HG03460 (cell line): ENCODE data around the gene PLXNA4.
"Not testable (repeated sequence)": the region's sequence is repeated elsewhere in the genome, so short reads cannot be mapped to it uniquely, and the experiment has no call there.

ENCODE experiments used
- ATAC-seq: cut with Tn5 transposase; IDR thresholded peaks from one replicate; pipeline ENCODE4 v1.9.1; 2021; ENCODE audit not compliant: unreplicated experiment

PLXNA4 gene

GRCh38 chr7:132575982-132576720, at the start of gene PLXNA4:
Gene PLXNA4 (minus strand): TSS chr7:132576470. CDS start chr7:132508693, 67,777 bp downstream.
- ATAC-seq, result no peak

DNA sequence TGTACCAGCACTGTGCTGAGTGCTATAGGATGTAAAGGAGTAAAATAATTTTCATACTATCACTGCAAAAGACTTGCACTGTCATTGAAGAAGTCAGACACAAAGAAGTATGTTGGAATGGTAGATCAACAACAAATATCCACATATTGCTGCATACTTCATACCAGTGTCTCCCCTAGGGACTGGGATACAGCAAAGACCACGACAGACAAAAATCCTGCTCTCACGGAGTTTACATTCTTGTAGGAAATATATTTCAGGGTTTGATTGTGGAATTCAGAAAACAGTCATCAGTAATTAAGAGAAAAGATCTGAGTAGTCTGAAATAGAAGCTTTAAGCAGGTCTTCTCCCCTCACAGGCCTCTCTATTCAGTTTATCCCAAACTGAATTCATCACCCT, 49.4 kb upstream of the PLXNA4 start:
- no peak for ATAC-seq

GRCh38 chr7:132622081-132622480, 45.8 kb upstream of the PLXNA4 start:
- no peak for ATAC-seq

DNA sequence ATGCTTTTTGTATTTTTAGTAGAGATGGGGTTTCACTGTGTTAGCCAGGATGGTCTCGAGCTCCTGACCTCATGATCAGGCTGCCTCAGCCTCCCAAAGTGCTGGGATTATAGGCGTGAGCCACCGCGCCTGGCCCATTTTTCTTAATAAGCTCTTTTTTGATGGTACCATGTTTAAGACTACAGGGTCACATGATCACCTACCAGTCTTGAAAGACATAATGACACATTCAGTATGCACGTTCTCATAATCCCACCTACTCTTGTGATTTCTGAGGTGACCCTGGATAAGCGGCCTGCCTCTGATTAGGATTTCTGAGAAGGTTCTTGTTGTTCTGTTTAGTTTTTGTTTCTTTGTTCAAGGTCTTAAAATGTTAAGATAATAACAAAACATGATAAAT, 43.7 kb upstream of the PLXNA4 start:
- ATAC-seq, result no peak

- ATAC-seq, result no peak
Observed at GRCh38 chr7:132618956-132619305, 42.7 kb upstream of the PLXNA4 start.

DNA sequence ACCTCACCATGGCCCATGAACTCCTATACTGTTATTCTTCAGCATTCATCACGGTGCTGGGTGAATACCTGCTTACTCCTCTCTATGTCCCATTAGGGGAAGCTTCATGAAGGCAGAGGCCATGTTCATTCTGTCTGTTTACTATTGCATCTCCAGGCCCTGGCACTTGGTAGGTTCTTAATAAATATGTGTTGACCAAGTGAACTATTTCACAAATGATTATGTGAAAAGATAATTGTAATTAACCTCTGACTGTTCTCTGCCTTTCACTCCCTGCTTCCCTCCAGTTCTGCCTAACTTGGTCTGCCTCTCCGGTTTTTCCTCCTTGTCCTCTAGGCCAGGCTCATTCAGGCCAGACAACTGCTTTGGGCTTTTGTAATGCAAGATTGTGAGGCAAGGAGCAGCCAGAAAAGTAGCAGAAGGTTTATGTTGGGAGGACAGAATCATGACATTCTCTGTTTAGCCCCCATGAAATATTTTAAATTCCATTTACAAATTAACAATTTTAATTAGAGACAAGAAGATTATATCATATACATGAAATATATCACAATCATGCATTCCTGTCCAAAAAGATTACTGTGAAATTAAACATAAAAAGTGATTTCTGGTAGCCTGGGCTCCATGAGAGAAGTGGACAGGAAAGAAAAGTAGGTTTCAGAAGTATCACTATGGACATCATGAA, 42.1 kb upstream of the PLXNA4 start:
- no peak for ATAC-seq

GRCh38 chr7:132614428-132615318, 38.4 kb upstream of the PLXNA4 start:
- ATAC-seq, result no peak

- no peak for ATAC-seq
Observed at GRCh38 chr7:132613737-132614136, 37.5 kb upstream of the PLXNA4 start.

DNA sequence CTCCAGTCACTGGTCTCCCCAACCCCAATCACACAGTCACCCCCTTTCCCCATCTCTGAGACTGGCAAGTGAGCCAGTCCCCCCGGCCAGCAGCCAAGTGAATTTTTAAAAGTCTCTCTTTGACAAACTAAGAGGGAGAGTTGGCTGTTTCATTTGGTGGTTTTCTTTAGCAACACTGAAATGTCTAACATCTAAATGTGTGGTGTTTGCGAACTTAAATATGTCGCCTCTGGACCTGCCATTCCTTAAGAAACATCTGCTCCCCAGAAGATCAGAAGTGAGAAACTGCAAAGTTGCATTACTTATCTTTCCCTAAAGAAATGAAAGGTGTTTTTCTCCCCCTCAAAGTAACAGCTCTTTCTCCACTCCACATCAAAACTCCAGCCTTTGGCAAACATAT, 34.7 kb upstream of the PLXNA4 start:
- no peak for ATAC-seq

DNA sequence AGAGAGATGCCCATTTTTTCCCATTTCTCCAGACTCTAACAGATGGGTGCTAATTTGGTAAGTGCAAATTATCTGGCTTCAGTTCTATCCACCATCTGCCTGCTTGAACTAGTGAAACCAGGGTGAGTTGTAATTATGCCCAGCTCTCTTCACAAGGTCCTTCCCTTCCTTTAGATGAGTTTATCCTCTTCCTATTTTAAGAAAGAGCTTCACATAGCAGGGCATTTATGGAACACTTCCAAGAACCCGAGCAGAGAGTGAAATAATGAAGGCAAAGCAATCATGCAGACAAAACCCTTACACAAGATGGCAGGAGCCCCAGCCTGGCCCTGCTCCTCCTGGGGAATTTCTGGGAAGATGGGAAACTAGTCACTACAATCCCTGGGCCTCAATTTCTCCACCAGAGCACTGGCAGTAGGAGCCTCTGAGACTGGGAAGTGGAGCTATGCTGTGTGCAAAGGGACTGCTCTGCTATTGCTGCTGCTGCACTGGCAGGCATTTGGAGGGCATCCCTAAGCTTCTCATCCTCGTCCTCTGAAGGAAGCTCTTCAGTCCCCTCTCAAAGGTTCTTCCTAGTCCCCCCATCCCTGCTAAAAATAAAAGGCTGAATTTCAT, 33.7 kb upstream of the PLXNA4 start:
- no peak for ATAC-seq

DNA sequence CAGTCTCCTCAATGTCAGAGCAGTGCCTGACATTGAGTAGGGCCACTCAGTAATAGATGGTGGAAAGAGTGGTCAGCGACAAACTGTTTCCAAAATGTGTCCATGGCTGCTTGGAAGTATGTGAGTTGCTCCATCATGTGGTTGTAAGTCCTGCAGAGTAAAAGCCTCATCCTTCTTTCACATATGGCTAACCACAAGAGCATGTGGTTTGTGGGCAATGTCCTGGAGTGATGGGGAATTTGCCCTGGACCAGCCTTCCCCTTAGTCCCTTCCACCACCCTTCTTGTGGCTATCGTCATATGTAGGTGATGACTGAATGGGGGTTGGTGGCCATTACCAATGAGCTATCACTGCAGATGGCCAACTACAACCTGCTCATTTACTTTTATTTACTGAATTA, 33.0 kb upstream of the PLXNA4 start:
- no peak for ATAC-seq

DNA sequence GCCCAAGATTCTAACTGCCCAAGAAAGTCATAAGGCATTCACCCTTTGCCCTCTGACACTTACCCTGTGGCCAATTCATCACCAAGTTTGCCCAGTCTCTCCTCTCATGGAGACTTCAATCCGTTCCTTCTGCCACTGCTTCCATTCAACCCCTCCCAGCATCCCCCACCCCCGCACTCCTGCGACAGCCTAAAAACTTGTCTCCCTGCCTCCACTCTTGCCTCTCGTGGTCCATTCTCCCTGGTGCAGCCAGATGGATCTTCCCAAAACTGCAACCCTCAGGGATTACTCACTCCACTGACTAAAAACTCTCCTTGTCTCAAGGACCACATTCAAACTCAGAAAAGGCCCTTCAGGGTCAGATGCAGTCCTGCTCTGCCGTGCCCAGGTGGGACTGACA, 32.3 kb upstream of the PLXNA4 start:
- ATAC-seq, result no peak

- ATAC-seq, result no peak
Observed at GRCh38 chr7:132607656-132608055, 31.4 kb upstream of the PLXNA4 start.

DNA sequence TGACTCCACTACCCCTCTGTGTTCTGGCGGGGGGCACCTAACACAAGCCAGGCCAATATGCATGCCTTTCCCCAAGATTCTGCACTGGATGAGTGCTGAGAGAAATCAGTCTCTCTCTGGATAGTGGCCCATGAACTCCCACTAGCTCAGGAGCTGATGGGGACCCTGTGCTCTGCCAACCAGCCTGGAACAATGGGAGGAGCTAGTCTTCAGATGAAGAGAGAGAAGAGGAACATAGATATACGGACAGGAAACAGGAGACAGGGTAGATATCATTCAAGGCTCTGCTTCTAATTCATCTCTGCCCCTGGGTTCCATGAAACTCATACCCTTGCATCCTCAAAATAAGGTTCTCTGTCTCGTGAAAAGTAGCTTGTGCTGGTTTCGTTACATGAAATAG, 27.9 kb upstream of the PLXNA4 start:
- ATAC-seq, result no peak

DNA sequence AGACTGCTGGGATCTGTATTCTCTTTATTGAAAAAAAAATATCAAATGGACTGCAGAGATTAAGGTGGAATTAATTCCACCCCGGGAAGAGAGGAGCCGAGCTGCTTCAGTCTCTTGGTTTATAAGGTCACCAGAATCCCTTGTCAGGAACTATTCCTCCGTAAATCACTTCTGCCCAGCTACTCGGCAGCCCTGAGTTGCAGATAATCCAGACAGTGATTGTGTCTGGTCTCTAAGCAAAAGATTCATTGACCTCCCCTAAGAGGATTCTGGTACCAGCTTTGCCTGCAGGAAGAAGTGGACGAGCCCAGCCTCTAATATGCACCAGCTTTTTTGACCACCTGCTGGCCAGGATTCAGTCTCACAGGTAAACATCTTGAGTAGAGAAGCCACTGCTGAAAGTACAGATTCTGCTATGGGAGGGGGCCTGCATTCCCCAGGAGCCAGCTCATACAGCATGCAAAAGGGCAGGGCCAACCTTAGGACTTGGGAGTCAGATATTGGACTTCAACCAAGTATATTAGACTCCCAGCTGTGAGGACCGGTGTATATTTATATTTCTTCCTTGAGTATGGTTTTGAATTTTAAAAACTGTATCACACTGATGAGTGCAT, 27.1 kb upstream of the PLXNA4 start:
- ATAC-seq, result no peak

DNA sequence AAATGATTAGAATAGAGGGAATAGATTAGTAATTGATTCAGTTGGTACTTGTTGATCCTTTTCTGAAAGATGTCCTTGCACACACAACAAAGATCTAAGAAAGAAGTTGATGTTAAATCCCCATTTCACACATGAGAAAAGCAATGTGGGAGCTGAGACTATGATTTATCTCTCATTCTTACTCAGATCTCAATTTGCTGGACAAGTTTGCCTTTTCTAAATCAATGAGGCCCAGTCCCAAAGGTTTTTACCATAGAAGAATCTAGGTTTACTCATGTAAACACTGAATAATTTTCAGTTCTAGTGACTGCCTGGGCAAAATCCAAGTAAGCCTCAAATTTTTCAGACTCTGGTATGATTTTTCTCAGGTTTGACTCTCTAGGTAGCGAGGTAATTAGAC, 25.5 kb upstream of the PLXNA4 start:
- ATAC-seq, result no peak

DNA sequence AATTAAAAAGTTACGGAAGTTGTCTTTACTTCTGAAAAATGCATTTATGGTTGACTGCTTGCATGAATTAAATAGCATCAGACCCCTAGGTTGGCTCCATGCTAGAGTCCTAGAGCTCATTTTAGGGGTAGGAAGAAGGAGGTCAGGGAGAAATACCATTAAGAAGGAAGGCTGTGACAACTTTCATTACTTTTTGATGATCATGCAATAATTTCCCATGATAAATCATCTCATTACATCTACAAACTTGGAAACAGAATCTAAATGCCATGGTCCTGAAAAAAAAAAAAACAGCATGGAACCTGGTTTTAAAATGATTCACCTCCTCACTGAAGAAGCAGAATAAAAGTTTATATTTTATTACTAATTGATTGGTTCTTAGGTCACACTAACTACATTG, 20.3 kb upstream of the PLXNA4 start:
- ATAC-seq, result no peak

DNA sequence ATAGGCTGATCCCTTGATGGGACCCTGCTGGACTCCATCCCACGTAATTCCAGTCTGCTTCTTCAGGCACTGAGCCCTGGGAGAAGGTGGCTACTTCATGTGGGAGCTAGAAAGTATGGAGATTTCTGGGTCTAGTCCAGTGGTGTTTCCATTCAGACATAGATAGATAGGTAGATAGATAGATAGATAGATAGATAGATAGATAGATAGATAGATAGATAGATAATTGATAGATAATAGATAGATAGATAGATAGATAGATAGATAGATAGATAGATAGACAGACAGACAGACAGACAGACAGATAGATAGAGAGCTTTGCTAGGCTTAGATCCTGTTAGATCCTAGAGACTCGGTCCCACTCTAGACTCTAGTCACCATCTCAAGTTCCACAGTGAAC, 18.5 kb upstream of the PLXNA4 start:
- ATAC-seq, result not testable (repeated sequence)

DNA sequence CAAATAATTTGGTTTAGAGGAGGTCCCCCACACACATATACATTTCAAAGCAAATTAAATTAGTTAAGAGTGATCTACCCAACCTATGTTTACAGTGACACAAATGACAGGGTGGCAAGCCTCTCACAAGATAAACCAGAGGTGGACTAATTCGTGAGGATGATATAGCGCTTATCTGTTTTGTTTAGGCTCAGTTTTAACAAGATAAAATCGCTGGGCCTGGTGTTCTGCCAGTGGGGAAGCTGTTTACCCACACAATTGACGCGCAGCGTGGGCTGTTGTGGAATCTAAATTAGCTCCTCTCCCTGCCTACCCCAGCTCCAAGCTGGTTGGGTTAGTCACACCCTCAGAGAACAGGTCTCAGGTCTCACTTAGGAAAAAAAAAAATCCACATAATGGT, 16.7 kb upstream of the PLXNA4 start:
- ATAC-seq, result no peak

DNA sequence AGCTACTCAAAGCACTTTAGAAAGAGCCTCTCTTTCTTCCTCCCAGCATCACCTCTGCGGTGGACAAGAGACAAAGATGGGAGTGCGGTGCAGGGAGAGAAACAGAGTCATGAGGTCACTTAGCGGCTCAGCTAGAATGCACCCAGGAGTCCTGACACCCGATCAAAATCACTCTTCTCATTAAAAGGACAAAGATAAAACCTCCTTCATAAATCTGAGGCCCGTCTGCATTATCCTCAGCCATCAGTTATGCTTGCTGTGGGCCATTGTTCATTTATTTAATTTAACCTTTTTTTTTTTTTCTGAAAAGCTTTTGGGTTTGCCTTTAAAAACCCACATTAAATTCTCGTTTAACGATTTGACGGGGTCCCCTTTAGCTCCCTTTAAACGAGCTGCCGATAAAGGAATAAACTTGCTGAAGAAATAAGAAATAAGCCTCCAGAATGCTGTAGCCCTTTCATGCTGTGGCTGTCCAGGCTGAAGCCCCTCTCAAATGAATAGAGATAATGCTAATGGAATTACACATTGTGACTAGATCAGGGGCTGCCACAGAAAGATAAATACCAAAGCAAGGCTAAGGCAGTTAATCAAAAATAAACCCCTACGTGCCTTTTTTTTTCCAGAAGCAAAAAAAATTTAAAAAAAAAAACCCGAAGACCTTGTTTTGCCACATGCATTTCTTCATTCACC, 16.1 kb upstream of the PLXNA4 start:
- ATAC-seq, result no peak
